Stimulated activated naive CD8-positive, alpha-beta T cell treated with anti-CD3 and anti-CD28 coated beads, Interleukin-15, Interleukin-2, amounts not matched to agents 100 ng/mL and 50 ng/mL, for 24 hours (primary cell): Measurements from ENCODE around the gene MLIP.

ENCODE experiments used
- H3K27ac Mint-ChIP-seq: one replicate; pipeline ENCODE4 v1.8.0; 2021; ENCODE audit warnings: mild to moderate bottlenecking, mixed read lengths
- H3K27me3 Mint-ChIP-seq: one replicate; pipeline ENCODE4 v1.8.0; 2021; ENCODE audit warnings: mixed read lengths
- H3K36me3 Mint-ChIP-seq: one replicate; pipeline ENCODE4 v1.8.0; 2021; ENCODE audit warnings: low read depth, mixed read lengths
- H3K4me1 Mint-ChIP-seq: one replicate; pipeline ENCODE4 v1.8.0; 2021; ENCODE audit warnings: low read depth, mixed read lengths
- H3K4me3 Mint-ChIP-seq: one replicate; pipeline ENCODE4 v1.8.0; 2021; ENCODE audit warnings: mild to moderate bottlenecking, mixed read lengths
- H3K9me3 Mint-ChIP-seq: one replicate; pipeline ENCODE4 v1.8.0; 2021; ENCODE audit warnings: mixed read lengths

MLIP gene

DNA sequence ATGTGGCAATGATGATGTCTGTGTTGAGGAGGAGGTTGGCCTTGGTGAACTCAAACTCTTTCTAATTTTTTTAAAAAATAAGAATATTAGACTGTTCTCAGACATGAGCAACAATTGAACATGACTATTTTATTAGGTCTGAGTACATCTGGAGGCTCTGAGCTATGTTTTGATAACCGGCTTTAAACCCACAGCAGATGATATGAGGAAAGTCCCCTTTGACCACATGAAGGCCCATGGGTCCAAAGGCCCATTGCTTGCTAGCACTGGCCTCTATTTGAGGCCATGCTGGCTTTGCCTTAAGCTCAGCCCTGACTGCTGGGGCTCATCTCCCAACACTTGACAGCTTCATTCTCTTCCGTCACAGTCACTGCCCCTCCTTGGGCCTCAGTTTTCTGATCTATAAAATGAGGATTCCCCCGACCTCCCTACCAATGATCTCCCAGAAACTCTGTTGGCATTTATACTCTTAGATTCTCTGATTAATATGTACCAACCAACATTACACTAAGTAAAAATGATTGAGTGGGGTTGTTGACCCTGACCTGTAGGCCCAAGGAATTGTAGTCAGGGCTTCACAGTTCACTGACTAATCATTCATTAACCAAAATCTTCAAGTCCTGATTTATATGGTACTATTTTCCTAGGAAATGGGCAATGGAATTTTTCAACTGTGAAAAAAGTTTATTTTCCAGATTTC, 173.1 kb downstream of the MLIP start:
- no peak overlapping the region for H3K4me3 Mint-ChIP-seq
- H3K27ac Mint-ChIP-seq, result no peak overlapping the region
- H3K27me3 Mint-ChIP-seq, result no peaks in the 10 kb centered on the region
- H3K36me3 Mint-ChIP-seq, result no peaks in the 10 kb centered on the region
- no peaks in the 10 kb centered on the region for H3K4me1 Mint-ChIP-seq
- H3K9me3 Mint-ChIP-seq, result peaks cover 24% of the 10 kb centered on the region

DNA sequence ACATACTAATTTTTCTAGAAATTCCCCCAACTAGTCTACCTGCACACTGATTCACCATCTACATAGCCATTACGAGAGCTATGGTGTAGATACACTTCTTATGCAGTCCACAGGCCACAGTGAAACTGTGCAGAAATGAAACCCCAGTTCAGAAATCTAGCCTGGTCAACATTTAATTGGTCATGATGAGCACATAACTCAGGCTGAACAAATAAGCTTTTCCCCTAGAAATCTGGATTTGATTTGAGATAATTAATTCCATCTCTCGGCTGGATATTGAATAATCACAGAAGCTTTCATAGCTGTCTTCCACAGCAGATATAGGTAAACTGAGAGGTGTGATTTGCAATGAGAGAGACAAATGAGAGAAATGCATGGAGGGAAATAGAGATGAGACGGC, 174.4 kb downstream of the MLIP start:
- Mint-ChIP-seq H3K27ac (no peak overlapping the region), H3K4me3 (no peak overlapping the region), H3K27me3 (no peaks in the 10 kb centered on the region), H3K36me3 (no peaks in the 10 kb centered on the region), H3K9me3 (peaks cover 26% of the 10 kb centered on the region), H3K4me1 (peaks cover 2% of the 10 kb centered on the region)

DNA sequence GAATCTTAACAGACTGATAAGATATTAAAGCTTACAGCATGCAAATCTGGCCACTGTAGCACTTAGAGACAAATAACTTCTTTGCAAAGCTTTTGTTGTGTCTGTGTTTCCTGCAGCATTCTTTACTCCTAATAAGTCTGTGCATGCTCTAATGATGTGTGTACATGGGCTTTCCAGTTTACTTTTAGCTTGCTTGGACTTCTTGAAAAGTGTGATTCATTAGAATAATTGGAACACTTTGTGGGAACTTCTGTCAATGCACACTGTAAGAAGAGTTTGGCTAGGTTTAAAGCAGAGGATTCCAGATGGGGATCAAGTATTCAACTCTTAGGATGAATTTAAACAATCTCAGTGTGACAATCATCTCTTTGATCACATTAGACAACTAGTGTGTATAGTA, 174.9 kb downstream of the MLIP start:
- H3K36me3 Mint-ChIP-seq, result no peaks in the 10 kb centered on the region
- H3K9me3 Mint-ChIP-seq, result peaks cover 26% of the 10 kb centered on the region
- H3K4me1 Mint-ChIP-seq, result peaks cover 8% of the 10 kb centered on the region
- no peak overlapping the region for H3K4me3 Mint-ChIP-seq
- no peak overlapping the region for H3K27ac Mint-ChIP-seq
- no peaks in the 10 kb centered on the region for H3K27me3 Mint-ChIP-seq

DNA sequence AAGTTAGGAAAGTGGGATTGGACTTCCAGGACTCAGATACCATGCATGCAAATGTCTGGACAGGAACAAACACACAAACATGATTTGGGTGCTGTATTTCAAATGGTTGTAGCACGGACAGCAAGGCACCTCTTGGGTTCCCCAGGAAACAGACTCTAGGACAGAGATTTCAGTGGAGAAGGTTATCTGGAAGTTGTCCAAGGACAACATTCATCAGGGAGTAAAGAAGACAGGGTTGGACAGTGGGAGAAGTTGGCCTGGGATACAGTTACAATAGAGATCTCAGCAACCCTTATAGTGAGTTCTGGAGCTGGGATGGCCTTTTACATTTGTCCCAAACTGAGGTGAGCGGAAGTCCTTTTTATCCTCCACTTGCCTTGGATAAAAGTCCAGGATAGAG, 177.2 kb downstream of the MLIP start:
- Mint-ChIP-seq H3K4me3 (no peak overlapping the region), H3K9me3 (peaks cover 25% of the 10 kb centered on the region), H3K36me3 (no peaks in the 10 kb centered on the region), H3K4me1 (peaks cover 25% of the 10 kb centered on the region), H3K27ac (no peak overlapping the region), H3K27me3 (no peaks in the 10 kb centered on the region)

DNA sequence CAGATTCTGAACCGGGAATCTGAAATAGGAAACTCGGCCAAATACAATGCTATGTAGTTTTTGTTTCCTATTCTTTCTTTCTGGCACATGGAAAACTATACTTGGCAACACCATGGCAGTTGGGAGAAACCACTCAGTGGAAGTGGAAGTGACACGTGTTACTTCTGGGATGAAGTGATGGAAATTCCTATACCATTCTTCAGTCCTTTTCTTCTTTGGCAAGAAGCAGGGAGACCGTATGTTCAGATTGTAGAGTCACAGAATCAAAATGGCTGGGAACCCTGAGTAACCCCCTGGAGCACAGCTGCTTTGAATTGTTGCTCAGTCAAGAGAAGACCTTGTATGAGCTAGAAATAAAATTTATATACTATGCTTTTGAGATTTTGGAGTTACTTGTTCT, 178.2 kb downstream of the MLIP start:
- H3K27ac Mint-ChIP-seq, result no peak overlapping the region
- H3K9me3 Mint-ChIP-seq, result peaks cover 21% of the 10 kb centered on the region
- H3K36me3 Mint-ChIP-seq, result no peaks in the 10 kb centered on the region
- H3K4me3 Mint-ChIP-seq, result no peak overlapping the region
- no peaks in the 10 kb centered on the region for H3K27me3 Mint-ChIP-seq
- peaks cover 25% of the 10 kb centered on the region for H3K4me1 Mint-ChIP-seq

DNA sequence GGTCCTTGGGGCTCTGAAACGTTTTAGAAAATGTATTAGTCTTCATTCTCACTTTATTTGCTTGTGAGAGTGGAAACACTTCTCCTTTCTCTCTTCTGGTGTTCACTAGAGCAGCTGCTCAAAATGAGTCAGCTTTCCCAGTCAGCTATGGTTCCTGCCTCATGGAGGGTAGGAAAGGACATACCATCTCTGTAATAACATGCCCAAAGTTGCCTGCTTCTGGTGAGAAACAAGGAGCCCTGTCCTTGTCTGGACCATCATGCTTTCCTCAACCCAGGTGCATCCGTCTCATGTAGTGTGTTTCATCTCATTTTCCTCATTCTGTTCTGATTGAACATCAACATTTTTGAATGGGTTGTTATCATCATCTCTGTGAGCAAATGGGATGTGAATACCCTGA, 179.9 kb downstream of the MLIP start:
- Mint-ChIP-seq H3K4me1 (peaks cover 25% of the 10 kb centered on the region), H3K27ac (peak overlapping the region; percentile 63), H3K9me3 (peaks cover 20% of the 10 kb centered on the region), H3K36me3 (no peaks in the 10 kb centered on the region), H3K27me3 (no peaks in the 10 kb centered on the region), H3K4me3 (no peak overlapping the region)

DNA sequence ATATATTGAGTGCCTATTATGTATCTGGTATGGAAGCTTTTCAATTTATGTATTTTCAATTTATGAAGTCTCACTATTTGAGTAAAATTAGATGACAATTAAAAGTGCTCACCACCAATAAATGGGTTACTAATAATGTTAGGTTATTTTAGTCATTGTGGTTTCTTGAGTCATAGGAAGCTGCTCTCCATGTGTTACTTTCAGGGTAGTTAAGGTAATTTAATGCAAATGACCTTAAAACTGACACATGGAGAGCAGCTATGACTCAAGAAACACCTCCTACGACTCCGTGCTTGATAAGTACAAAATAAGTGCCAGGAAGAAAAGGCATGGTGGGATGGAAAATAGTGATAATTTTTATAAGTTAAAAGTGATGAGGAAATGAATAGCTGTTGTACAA, 180.5 kb downstream of the MLIP start:
- H3K9me3 Mint-ChIP-seq, result peaks cover 20% of the 10 kb centered on the region
- no peaks in the 10 kb centered on the region for H3K27me3 Mint-ChIP-seq
- no peak overlapping the region for H3K4me3 Mint-ChIP-seq
- peak overlapping the region; percentile 63 for H3K27ac Mint-ChIP-seq
- no peaks in the 10 kb centered on the region for H3K36me3 Mint-ChIP-seq
- H3K4me1 Mint-ChIP-seq, result peaks cover 25% of the 10 kb centered on the region

DNA sequence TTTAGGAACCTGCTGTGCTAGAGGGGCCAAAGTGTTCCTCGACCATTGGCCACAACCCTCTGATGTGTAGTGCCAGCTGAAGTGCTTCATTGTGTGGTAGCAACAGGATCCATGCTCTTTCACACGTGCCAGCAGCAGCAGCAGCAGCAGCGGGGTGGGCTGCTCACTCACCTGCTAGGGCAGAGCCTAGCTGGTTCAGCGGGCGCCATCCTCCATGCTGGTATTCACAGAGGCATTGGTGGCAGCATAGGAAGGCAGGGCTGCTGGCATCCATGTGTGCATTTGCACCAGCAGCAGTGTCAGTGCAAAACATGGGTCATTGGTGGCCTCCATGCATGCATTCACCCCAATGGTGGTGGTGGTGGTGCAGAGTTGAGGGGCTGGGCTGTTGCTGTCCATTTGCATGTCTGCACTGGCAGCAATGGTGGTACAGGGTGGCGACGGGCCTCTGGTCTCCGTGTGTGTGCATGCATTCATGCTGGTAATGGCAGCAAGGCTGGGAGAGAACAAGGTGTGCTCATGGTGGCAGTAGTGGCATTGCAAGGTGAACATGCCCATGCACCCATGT, 183.8 kb downstream of the MLIP start:
- Mint-ChIP-seq H3K9me3 (peaks cover 8% of the 10 kb centered on the region), H3K27me3 (no peaks in the 10 kb centered on the region), H3K27ac (no peak overlapping the region), H3K4me3 (no peak overlapping the region), H3K36me3 (no peaks in the 10 kb centered on the region), H3K4me1 (peaks cover 25% of the 10 kb centered on the region)

DNA sequence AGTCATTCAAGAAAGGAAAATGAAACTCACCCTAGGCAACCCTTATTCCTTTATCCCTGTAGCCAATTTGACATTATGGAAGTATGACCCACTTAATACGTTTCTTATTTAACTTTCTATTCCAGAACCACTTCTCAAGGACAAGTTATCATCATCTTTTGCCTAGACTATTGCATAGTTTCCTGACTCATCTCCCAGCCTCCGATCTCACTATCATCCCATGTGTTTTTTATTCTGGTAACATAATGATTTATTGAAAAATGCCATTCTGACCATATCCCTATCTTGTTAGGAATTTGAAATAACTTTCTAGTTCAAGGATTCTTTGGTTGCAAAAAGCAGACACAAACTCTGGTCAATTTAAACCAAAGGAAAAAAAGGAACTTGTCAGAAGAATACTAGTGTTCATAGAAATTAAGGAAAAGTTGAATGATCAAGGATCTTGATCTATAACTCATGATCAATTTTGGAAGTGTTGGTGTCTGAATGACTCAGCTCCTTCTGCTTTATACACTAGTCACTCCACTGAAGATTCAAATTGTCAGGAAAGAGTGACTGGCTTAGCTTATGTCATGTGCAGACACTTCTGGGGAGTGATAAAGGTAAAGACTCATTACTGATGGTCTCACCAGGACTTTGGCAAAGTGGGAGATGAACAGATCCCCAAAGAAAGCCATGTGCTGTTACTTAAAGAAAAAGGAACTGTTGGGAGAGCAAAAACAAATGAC, 188.5 kb downstream of the MLIP start:
- Mint-ChIP-seq H3K4me1 (no peaks in the 10 kb centered on the region), H3K36me3 (no peaks in the 10 kb centered on the region), H3K27me3 (no peaks in the 10 kb centered on the region), H3K9me3 (no peaks in the 10 kb centered on the region), H3K4me3 (no peak overlapping the region), H3K27ac (no peak overlapping the region)

DNA sequence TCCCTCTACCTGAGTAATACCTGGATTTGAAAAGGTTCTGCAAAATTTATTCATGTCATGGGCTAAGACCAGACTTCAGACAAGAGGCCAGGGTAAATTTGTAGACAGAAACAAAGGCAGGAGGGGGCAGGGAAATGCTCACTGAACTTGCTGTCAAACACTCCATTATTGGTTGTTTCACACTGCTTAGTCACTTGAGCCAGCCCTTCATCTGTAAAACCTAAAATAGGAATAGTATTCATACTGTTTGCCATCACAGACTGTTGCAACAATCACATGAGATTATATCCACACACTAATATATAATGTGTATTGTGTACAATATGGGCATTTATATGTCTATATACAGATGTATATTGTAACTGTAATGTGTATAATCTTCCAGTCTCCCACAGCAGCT, 190.5 kb downstream of the MLIP start:
- H3K4me3 Mint-ChIP-seq, result no peak overlapping the region
- no peaks in the 10 kb centered on the region for H3K4me1 Mint-ChIP-seq
- H3K27me3 Mint-ChIP-seq, result no peaks in the 10 kb centered on the region
- no peaks in the 10 kb centered on the region for H3K9me3 Mint-ChIP-seq
- no peak overlapping the region for H3K27ac Mint-ChIP-seq
- no peaks in the 10 kb centered on the region for H3K36me3 Mint-ChIP-seq

DNA sequence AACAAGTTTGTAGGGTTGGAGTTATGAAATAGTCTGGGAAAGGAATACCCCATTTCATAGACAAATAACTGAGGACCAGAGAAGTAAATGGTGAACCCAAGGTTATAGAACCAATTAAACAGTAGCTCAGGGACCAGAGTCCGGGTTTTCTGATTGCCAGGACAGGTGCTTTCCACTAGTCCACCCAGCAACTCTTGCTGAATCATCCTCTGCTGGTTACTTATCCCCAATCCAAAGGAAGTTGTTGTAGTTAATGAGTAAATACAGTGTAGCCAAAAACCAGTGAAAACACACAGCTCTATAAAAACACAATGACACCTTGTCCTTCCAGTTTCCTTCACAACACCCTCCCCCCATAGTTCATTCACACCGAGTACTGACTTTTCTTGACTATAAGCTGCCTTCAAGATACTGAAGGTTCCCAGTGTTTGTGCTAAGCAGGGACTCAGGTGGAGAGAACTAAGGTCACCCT, 196.2 kb downstream of the MLIP start:
- Mint-ChIP-seq H3K4me1 (no peaks in the 10 kb centered on the region), H3K9me3 (peaks cover 11% of the 10 kb centered on the region), H3K36me3 (no peaks in the 10 kb centered on the region), H3K27ac (no peak overlapping the region), H3K4me3 (no peak overlapping the region), H3K27me3 (no peaks in the 10 kb centered on the region)

DNA sequence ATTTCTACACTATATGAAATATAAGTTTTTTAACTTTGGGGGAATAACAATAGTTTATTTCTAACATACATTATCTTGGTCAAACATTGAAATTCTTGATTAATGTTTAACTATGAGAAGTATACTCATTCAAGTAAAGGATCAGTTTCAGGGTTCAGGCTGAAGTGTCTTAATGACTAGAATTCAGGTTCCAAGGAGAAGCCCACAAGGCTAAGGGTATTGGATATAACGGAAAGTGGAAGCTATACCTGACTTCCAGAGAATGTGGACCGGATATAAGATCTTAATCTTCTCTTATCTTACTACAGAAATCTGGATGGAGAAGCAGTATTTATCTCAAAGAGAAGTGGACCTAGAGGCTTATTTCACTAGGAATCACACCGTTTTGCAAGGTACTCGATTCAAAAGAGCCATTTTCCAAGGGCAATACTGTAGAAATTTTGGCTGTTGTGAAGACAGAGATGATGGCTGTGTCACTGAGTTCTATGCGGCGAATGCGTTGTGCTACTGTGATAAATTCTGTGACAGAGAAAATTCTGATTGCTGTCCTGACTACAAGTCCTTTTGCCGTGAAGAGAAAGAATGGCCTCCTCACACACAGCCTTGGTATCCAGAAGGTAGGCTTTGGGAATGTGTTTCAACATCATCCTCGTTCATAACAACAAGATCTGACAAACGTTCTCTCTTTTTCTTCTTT, 197.2 kb downstream of the MLIP start, which contains the start of gene TINAG:
Gene TINAG, plus strand, starts transcription at position 153 of the 697 bp plus-strand sequence. Its CDS starts 110 bp downstream, at position 263.
- H3K4me3 Mint-ChIP-seq, result no peak within 1 kb of the TSS
- no peaks in the 10 kb centered on the region for H3K27me3 Mint-ChIP-seq
- peaks cover 11% of the 10 kb centered on the region for H3K9me3 Mint-ChIP-seq
- H3K4me1 Mint-ChIP-seq, result no peaks in the 10 kb centered on the region
- no peaks in the 10 kb centered on the region for H3K36me3 Mint-ChIP-seq
- H3K27ac Mint-ChIP-seq, result no peak within 1 kb of the TSS

DNA sequence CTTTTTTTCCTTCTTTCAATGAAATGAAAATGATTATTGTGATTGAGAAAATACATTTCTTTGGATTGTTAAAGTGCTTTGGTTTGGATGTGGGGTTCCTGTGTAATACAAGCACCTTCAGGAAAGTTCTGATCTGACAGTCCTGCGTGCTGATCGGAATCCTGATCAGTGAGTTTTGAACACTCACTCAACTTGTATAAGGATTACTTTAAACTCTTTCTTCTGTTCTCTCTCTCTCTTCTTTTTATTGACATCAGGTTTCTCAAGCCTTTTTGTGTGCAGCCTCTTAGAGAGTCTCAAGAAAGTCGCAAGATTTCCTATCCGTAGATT, 197.7 kb downstream of the MLIP start:
- no peaks in the 10 kb centered on the region for H3K4me1 Mint-ChIP-seq
- H3K27ac Mint-ChIP-seq, result no peak overlapping the region
- no peaks in the 10 kb centered on the region for H3K27me3 Mint-ChIP-seq
- H3K4me3 Mint-ChIP-seq, result no peak overlapping the region
- H3K9me3 Mint-ChIP-seq, result peaks cover 11% of the 10 kb centered on the region
- H3K36me3 Mint-ChIP-seq, result no peaks in the 10 kb centered on the region

DNA sequence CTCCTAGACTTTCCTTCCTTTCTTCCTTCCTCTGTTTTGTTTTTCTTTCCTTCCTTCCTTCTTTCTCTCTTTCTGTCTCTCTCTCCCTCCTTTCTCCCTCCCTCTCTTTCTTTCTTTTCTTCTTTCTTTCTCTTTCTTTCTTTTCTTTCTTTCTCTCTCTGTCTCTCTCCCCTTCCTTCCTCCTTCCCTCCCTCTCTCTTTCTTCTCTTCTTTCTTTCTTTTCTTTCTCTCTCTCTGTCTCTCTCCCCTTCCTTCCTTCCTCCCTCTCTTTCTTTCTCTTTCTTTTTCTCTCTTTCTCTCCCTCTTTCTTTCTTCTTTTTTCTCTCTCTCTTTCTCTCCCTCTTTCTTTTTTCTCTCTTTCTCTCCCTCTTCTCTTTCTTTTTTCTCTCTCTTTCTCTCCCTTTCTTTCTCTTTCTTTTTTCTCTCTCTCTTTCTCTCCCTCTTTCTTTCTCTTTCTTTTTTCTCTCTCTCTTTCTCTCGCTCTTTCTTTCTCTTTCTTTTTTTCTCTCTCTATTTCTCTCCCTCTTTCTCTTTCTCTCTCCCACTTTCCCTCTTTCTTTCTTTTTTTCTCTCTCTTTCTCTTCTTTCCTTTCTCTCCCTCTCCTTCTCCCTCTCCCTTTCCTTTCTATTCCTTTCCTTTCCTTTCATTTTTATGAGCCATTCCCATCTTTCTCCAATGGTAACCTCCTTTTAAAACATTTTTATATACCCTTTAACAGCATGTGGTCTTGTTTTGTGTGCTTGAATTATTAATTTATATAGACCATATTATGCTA, 199.3 kb downstream of the MLIP start:
- H3K36me3 Mint-ChIP-seq, result no peaks in the 10 kb centered on the region
- H3K9me3 Mint-ChIP-seq, result peaks cover 11% of the 10 kb centered on the region
- H3K4me3 Mint-ChIP-seq, result no peak overlapping the region
- no peaks in the 10 kb centered on the region for H3K27me3 Mint-ChIP-seq
- H3K27ac Mint-ChIP-seq, result no peak overlapping the region
- H3K4me1 Mint-ChIP-seq, result no peaks in the 10 kb centered on the region
